LoVo (cell line): ENCODE measurements around the gene LILRA6.
"Not testable (repeated sequence)": the region's sequence is repeated elsewhere in the genome, so short reads cannot be mapped to it uniquely, and the experiment has no call there.

ENCODE experiments used
- DNase-seq: peaks from one replicate; pipeline ENCODE4 v3.0.0-alpha.2; 2016; ENCODE audit warnings: low spot score

LILRA6 gene

DNA sequence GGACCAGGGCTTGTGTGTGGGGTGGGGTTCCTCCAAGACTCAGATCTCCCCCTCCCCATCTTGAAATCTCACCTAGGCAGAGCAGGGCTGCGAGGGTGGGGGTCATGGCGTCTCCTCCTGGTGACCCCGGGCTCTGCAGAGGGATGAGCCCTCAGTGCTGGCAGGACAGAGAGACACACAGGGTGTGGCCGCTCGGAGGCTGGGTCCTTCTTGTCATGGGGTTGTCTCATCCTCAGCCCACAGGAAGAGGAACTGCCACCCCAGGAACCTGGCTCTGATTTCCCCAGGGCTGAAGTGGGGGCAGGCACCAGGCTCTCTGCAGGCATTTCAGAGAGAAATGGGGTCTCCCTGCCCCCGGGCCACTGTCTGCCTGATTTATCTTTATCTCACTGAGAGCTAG, at the start of gene LILRA6:
Gene LILRA6, minus strand, starts transcription at position 145 of the 400 bp plus-strand sequence.
- not testable (repeated sequence) for DNase-seq

GRCh38 chr19:54289160-54289559, 46.6 kb upstream of the LILRA6 start:
- not testable (repeated sequence) for DNase-seq

DNA sequence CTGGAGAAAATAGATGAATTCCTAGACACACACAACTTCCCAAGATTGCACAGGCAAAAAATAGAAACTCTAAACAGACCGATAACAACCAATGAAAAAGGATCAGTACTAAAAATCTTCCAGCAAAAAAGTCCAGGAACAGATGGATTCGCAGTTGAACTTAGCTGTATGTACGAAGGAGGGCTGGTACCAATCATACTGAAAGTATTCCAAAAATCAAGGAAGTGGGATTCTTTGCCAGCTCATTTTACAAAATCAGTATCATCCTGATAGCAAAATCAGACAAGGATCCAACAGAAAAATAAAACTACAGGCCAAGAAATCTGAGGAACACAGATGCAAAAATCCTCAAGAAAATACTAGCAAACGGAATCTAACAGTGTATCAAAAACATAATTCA, 44.9 kb upstream of the LILRA6 start:
- DNase-seq = no peak

GRCh38 chr19:54286283-54286682, 43.7 kb upstream of the LILRA6 start:
- not testable (repeated sequence) for DNase-seq

- not testable (repeated sequence) for DNase-seq
Measured at GRCh38 chr19:54285427-54286056, 43.0 kb upstream of the LILRA6 start.

DNA sequence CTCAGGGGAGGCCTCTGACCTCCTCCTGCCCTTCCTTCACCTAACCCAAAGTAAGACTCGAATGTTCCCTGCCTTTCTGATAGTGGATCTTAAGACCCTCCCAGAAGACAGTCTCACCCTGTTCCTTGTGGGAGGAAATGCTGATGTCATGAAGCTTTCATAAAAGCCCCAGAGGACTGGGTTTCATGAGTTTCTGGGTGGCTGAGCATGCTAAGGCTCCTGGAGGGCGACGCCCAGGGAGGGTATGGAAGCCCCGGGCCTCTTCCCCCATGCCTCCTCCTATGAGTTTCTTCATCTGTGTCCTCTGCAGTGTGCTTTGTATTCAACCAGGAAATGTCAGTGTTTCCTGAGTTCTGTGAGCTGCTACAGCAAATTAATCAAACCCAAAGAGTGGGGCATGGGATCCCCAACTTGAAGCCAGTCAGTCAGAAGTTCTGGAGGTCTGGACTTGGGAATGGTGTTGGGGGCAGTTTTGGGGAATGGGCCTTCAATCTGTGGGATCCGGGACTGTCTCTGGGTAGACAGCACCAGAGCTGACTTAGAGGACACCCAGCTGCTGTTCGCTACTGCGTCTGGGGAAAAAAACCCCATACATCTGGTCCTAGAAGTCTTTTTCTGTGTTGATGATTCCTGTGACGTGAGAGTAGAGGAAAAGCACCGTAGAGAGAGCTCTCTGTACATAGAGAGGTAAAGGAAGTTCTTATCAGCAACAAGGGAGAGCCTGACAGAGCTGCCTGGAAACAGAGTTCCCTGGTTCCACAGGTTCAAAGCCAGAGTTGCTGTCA, 40.3 kb upstream of the LILRA6 start:
- no peak for DNase-seq

DNA sequence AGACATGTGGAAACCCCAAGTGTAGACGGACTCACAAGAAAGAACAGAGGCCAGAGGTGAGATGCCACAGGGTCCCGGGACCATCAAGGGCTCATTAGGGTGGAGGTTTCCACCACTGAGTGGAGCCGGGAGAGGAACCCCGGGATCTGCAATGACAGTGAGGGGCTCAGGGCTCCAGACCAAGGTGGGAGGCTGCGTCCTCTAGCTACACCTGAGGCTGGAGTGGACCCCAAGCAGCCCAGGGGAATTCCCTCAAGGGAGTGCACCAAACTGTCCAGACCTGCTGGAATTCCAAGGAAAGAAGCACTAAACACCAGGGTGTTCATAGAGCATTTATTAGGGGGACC, 39.1 kb upstream of the LILRA6 start:
- not testable (repeated sequence) for DNase-seq

DNA sequence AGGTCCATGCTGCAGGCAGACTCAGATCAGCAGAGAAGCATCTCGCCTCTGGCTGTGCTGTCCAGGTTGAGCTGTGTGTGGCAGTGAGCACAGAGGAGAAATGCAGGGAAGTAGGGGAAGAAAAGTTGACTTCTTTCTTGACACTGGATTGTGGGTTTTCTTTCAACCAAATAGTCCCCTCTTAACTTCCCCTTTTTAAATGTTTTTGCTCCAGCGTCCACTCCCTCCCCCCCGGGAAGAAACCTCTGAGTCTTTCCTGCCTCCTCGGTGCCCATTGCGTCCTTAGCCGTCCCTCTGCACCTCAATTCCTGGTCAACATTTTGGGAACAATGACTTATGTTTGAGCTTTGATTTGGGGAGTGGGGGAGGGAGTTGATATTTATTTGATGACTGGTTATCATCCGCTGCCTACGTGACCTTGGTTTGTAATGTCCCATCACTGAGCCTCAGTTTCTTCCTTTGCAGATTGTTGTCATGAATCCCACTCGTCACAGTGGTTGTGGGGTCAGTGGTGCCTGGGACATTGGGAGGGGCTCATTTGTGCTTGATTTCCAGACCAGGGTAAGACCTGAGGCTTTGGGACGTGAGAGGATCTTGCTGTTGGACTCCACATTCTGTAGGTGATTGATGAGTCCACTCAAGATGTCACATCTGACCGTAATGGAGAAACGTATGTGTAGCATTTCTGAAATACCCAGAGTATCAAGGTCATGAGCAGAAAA, 38.6 kb upstream of the LILRA6 start, which contains the start of gene LILRB2:
Gene LILRB2, minus strand, starts transcription at position 104 of the 722 bp plus-strand sequence. CDS start 614 bp downstream, outside the sequence.
- no peak for DNase-seq

- DNase-seq = not testable (repeated sequence)
Measured at GRCh38 chr19:54280441-54280840, 37.9 kb upstream of the LILRA6 start.

DNA sequence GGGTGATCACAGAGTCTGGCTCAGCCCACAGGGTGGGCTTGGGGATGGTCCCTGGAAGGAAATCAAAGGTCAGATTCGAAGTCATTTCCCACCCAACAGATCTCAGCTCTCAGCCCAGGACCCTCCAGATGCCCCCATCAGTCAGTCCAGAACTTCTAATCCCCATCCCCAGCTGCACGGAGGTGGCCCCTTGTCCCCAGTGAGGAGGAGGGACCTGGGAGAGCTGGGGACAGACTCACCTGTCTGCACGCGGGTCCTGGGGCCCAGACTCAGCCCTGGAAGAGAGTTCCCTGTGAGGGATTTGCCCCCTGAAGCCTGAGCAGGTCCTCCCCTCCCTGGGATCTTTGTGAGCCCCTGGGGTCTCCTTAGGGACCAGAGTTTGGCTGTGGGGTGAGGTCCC, 37.4 kb upstream of the LILRA6 start:
- not testable (repeated sequence) for DNase-seq

DNA sequence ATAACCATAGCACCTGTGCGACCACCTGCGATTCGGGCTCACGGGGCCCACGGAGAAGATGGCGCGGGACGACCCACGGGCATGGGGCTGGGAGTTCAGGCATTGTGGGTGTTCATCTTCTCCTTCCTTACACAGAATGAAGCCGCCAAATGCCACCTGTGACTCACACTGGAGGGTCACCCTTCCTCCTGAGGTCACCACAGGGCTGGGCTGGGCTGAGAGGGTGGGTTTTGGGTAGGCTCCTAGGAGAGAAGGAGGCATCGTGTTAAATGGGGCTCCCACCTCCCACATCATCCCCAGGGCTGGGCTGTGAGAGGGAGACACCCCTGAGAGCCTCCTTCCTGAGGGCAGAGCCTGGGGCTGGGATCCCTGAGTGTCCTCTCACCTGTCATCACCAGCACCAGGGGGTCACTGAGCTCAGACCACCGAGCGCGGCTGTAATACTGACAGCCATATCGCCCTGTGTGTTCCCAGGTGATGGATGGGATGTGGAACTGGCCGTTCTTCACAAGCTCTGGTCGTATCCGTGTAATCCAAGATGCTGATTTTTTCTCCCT, 36.9 kb upstream of the LILRA6 start:
- DNase-seq = no peak

DNA sequence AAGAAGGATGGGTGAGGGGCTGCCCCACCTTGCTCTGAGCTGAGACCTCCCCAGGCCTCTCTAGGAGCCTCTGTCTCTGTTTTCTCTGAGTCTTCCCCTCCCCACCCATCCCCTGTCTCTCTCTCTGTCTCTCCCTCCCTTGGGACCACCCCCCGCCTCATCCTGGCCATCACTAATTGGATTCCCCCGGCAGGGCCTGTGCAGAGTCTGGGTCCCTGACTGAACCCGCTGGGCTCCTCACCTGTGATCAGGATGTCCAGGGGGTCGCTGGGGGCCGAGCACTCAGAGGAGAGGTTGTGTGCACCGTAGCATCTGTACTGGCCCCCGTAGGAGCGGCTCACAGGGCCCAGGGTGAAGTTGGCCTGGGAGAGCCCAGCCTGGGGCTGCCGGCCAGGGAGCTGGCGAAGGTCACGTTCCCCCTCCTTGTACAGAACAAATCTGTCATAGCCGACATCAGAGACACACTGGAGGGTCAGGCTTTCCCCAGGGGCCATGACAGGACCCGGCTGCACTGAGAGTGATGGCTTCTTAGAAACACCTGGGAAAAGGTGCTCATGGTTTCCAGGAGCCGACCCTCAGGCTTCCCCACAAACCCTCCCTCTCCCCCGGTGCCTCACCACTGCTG, 36.1 kb upstream of the LILRA6 start:
- DNase-seq = not testable (repeated sequence)

- DNase-seq = not testable (repeated sequence)
Measured at GRCh38 chr19:54278056-54278455, 35.5 kb upstream of the LILRA6 start.

GRCh38 chr19:54277111-54277615, 34.6 kb upstream of the LILRA6 start:
- not testable (repeated sequence) for DNase-seq

GRCh38 chr19:54275951-54276350, 33.4 kb upstream of the LILRA6 start:
- DNase-seq = no peak

GRCh38 chr19:54274516-54274915, 31.9 kb upstream of the LILRA6 start:
- not testable (repeated sequence) for DNase-seq

- DNase-seq = no peak
Measured at GRCh38 chr19:54273821-54274220, 31.2 kb upstream of the LILRA6 start.

DNA sequence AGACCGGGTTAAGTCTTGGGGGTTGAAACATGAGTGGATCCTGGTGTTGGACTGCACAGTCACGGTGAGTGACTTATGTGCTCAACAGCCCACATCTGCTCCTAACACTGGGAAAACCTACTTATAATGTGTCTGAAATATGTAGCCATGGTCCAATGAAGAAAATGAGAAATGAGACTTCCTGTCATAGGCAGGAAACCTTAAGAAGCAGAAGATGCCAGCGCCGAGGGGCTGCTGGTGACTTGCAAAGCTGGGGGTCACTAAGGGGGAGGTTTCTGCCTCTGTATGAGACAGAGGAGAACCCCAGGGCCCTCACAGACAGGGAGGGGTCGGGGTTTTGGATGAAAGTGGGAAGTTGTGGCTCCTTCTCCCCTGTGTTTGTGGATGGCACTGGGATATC, 29.6 kb upstream of the LILRA6 start:
- DNase-seq = not testable (repeated sequence)

DNA sequence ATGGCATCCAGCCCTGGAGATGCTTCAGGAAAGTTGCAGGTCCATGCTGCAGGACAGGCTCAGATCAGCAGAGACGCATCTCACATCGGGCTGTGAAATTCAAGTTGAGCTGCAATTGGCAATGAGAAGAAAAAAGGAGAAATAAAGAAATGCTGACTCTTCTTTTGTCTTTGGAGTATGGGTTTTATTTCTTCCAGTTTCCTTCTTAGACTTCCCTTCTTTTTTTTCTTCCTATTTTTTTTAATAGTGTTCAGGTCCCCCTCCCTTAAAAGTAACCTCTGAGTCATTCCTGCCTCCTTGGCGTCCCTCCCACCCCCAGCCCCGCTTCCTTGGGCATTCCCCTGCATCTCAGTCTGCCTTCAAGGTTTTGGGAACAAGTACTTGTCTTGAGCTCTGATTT, 29.0 kb upstream of the LILRA6 start:
- DNase-seq = not testable (repeated sequence)

DNA sequence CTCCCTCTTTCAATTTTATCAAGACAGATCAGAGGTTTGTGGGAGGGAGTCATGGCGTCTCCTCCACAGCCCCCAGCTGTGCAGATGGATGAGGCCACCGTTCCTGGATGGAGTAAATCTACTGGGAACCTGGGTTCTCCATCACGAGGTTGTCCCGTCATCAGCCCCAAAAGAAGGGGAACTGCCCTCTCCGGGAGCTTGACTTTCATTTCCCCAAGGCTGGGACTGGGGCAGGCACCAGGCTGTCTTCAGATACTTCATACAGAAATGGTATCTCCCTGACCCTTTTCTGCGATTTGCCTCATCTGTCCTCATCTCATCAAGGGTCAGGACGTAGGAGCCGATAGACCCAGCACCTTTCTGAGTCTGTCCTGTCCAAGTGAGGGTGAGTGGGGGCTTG, 28.5 kb upstream of the LILRA6 start:
- DNase-seq = no peak

- no peak for DNase-seq
Measured at GRCh38 chr19:54268936-54269335, 26.3 kb upstream of the LILRA6 start.

- DNase-seq = peak; percentile 79
Measured at GRCh38 chr19:54266133-54266532, 23.5 kb upstream of the LILRA6 start.
